HT-29 (cell line): ENCODE results near the gene DNAJC27. TPM values are rescaled to one million over a fixed set of nuclear protein-coding genes. Genes with fewer than 3 reads are reported as not detected.

Experiments used
- DNase-seq: peaks from one replicate; pipeline ENCODE4 v3.0.0-alpha.2; 2015; ENCODE audit warnings: low spot score
- total RNA-seq: library from RNA; depleted of rRNA; stranded (reverse); fragments of >200 nt; shearing (Covaris generic); gene quantifications from 2 replicates; pipeline ENCODE4 v1.2.3, GENCODE V29; 2014

Gene DNAJC27
- total RNA-seq, 1 experiment from 2014 or later, result 0.92 TPM

DNA sequence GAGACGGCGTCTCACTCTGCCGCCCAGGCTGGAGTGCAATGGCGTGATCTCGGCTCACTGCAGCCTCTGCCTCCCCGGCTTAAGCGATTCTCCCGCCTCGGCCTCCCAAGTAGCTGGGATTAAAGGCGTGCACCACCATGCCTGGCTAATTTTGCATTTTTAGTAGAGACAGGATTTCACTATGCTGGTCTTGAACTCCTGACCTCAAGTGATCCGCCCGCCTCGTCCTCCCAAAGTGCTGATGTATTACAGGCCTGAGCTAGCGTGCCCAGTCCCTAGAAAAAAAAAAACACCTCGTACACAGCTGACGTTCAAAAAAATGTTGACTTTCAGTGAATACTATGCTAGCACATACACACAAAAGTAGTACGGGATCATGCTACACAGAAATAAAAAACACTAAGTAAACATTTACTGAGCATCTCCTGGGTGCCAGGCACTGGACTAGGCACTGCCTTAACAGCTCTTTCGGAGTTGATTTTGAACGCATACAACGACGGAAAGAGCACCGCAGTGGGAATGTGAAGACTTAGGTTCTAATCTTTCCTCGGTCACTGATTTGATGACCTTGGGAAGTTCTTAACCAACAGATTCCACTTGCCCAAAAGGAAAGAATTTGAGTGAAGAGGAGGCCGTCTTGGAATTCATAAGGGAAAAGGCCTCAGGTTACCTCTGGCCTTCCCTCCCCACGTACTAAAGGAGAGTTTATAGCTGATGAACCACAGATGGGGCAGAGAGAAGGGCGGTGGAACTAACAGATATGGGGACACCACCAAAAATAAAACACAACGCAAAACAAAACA, 1.1 kb downstream of the DNAJC27 start:
- DNase-seq, result peak; percentile 15

DNA sequence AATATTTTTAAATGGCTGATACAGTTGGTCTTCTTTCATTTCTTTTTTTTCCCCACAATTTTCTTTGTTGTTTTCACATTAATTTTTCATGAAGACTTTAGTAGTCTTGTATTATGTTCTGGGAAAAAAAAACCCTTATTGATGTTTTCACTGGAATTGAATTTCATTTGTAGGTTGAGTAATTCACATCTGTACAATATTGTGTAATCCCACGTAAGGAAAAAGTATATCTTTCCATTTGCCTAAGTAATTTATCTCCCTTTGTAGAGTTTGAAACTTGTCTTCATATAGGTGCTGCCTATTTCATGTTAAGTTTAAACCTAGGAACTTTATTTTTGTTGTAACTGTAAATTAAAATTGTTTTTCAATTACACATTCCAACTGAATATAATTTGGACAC, 2.0 kb downstream of the DNAJC27 start:
- DNase-seq, result no peak

DNA sequence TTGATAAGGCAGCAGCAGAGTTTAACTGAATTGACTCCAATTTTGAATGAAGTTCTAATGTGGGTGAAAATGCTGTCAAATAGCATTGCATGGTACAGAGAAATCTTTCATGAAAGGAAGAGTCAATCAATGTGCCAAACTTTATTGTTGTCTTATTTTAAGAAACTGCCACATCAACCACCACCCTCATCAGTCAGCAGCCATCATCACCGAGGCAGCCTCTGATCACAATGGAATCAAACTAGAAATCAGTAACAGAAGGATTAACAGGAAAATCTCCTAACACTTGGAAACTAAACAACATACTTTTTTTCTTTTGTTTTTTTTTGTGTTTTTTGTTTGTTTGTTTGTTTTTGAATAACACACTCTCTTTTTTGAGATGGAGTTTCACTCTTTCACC, 9.9 kb downstream of the DNAJC27 start:
- no peak for DNase-seq

DNA sequence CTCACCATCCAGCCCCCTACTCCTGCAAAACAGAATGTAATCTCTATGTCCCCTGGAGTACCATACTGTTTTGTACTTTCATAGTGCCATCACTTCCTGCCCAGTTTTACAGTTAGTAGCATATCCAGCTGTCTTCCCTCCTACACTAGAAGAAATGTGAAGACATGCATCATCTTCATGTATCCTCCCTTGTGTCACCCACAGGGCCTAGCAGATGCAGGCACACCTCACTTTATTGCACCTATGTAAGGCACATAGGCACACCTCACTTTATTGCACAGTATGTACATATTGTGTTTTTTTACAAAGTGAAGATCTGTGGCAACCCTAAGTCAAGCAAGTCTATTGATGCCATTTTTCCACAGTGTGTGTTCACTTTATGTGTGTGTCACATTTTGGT, 12.0 kb downstream of the DNAJC27 start:
- DNase-seq, result no peak

DNA sequence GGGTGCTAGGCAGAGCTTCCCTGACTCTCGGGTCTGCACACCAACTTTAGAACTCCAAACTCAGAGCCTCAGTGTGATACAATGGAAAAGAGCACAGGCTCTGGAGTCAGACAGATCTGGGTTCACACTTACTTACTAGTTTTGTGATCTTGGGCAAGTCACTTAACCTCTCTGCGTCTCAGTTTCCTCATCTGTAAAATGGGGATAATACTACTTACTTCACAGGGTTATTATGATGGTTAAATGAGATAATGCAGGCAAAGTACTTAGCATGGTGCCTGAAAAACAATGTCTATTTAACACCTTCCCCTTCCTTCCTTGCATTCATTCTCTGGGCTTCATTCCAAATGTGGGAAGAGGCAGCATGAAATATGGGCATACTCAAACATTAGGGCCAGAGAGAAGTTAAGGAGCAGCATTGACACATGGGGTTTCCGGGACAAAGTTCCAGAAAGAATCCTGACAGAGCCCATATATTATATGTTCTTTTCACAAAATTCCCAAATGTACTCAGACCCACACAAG, 13.3 kb downstream of the DNAJC27 start:
- DNase-seq, result no peak

DNA sequence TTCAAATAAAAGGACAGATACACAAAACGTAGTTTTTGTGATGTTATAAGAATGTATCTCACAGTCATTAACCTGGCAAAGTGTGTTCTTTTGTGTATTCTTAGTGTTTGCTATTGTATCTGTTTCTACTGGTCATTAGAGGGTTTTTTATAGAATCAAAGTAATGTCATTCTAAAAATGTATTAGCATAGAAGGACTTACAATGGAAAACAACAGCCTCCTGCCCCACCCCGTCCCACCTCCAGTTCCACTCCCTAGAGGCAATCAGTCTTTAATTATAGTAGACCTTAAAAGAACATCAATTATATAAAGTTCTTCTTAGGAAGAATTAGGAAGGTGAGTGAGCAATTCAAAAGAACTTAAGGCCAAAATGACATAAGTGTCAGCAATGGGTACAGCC, 13.8 kb downstream of the DNAJC27 start:
- DNase-seq, result no peak

DNA sequence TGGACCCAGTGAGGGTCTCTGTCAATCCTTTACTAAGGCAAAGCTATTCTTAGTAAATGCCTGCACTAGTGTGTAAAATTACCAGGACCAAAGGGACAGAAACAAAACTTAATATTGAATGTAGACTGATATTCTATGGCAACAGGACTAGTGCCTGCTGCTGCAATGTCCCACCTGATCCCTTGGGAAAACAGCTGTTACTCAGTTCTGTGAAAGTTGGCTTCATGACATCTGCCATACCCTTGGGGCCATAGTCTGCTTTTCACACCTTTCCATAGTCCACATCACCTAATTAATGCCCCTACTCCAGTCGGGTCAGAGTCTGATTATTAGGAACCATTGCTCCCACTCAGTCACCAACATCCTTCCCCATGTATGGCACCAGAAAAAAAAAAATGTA, 14.5 kb downstream of the DNAJC27 start:
- no peak for DNase-seq

DNA sequence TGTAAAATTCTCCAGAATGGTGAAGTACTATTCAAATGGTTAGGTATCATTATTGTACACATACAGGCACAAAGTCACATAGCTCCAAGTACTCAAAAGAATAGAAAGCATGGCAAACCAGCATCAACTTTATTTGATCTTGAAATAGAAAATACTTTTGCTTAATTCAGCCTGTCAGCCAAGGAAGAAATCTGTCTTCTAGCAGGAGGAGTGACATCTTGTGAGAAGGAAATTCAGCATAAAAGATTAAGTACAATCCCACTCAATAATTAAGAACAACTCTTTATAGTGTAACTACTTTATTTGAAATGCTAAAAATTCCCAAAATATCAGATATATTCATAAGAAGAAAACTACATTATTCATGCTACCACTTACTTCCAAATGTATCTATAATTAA, 15.8 kb downstream of the DNAJC27 start:
- no peak for DNase-seq

DNA sequence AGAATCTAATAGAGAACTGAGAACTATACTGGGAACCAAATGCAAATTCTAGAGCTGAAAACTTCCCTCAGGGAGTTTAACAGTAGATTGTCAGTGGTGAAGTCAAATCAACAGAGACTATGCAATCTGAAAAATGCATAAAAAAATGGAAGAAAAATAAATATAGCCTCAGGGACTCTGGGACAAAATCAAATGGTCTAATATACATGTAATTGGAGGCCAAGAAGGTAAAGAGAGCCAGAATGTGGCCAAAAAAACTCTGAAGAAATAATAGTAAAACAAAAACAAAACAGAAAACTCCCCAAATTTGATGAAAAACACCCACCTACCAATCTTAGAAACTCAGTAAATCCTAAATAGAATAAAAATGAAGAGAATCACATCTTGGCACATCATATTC, 16.5 kb downstream of the DNAJC27 start:
- no peak for DNase-seq

DNA sequence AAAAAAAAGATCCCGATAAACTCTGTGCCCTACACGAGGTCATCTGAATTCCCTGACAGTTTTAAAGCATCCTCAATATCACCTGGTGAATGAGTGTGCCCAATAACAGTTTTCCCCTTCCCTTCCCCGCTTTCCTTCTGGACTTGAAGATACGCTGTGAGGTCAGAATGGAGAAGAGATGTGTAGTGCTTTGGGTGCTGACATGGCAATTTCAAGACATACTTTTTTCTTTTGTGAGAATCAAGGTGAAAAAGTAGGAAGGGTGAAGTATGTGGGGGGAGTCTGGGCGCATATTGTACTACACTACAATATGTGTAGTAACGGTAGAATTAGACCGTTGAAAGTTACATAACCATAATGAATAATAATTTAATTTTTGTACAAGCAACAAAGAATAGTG, 21.7 kb downstream of the DNAJC27 start:
- DNase-seq, result no peak

DNA sequence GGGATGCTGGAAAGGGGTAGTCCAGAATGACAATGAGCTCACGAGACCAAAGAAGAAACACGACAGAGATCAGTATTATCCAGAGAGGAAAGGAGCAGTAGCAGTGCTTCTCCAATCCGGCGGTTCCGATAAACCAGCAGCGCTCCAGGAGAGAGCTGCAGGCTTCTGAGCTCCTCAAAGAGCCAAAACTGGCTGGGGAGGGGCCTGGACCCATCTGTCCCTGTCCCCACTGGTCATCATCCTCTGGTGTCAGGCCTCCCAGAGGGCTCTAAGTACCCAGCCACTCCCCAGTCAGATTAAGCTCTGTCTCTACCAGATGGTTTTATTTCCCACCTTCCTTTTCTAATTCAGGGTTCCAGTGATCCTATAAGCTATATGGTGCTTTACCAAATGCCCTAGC, 23.2 kb downstream of the DNAJC27 start:
- no peak for DNase-seq

DNA sequence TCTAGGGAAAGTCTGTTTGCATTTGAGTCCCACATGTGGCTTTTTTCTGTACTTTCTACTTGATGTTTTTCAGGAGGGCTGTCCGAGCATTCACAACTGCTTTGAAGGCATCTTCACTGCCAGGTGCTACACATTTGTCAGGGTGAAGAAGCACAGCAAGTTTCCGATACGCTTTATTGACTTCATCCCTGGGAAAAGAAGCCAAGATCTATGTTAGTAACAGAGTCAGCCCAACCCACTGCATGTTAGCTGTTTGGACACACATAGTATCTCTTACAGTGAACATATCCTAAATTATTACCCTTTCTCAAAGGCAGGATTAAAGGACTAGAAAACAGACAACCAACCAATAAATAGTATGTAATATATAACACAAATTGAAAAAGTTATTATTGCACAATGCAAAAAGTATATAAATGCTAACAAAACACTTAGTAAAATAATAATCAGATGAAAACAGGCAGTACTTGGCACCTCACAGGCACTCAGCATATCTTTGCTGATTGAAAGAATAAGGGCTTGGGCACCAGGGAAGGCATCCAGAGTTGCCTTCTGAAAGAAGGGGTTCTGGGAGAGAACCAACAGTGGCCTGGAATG, 24.1 kb downstream of the DNAJC27 start:
- DNase-seq, result no peak

DNA sequence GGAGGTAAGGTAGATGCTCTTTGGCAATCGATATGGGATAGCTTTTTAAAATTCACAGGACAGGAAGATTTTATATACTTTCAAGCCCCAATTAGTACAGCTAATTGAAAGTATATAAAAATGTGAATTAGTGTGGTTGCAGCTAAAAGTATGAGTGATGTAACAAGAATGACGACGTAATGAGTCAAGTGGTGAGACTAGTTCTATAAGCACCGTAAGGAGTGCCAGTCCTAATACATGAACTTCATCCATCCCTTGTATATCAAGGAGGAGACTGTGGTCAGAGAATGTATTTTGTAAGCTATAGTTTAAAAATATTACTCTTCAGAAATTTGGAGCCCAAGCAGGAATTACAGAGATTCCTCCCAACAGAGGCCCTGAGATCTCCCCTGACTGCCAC, 25.8 kb downstream of the DNAJC27 start:
- no peak for DNase-seq

DNA sequence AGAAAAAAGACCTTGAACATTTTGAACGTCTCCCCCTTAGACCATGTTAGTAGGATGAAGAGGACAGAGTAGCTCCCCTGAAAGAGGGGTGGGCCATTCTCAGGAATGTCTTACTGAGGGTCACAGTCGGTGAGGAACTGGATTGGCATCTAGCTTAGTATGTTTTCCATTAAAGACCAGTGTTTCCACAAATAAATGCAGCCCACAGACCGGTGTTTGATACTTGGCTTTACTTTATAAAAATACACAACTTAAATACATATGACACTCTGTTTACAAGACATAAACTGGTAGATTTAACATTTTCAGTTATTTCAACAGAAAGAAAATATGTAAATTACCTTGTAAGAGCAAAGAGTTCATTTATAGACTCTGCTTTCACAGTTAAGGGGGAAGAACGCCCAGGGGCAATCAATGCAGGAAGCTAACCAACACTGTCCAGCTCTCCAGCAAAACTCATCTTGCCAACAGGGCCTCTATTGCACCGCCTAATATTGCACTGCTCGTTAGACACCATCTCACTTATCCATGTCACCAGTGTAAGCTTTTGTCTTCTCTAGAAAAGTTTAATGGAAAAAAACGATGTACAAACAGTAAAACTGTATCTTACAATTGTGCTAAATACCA, 28.2 kb downstream of the DNAJC27 start:
- DNase-seq, result no peak

DNA sequence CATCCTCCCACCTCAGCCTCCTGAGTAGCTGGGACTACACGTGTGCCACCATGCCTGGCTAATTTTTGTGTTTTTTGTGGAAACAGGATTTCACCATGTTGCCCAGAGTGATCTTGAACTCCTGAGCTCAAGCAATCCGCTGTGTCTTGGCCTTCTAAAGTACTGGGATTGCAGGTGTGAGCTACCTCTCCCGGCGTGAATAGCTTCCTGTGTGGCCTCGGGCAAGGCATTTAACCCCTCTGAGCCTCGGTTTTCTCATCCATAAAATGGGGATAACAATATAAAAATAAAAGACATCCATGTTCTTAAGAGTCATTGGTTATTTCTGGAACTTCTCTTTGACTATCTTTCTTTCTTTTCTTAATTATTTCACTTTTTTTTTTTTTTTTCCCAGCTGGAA, 32.4 kb downstream of the DNAJC27 start:
- no peak for DNase-seq

DNA sequence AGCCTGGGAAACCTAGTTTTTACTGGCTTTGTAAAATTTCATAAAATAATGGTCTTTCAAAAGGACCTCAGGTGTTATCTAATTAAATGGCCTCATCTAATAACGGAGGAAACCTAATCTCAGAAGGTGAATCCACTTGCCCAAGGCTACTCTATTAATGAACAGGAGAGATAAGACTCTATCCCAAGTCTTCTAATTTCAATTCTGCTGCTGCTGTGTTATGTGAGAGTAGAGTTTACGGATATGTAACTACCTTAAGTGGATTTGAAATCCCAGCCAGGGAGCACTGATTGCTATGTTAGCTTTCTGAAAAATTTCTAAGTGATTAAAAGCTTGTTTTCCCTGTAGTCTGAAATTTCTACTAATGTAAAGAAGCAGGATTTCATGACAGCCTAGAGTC, 34.5 kb downstream of the DNAJC27 start:
- no peak for DNase-seq

DNA sequence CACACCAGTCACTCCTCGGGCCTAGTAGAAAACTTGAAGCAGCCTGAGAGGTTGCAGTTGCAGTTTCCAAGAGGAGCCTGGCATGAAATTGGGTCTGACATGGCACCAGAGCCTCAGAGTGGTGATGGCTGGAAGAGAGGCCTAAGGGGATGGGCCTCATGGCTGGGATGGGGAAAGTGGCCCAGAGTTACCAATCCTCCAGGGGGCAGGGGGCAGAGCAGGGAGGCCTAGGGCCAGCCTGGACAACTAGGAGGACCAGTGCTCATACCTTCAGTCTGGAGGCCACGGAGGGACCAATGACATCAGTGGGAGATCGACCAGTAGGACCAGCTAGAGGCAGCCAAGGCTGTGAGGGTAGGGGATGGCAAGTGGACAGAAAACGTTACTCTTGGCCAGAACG, 36.6 kb downstream of the DNAJC27 start:
- no peak for DNase-seq

DNA sequence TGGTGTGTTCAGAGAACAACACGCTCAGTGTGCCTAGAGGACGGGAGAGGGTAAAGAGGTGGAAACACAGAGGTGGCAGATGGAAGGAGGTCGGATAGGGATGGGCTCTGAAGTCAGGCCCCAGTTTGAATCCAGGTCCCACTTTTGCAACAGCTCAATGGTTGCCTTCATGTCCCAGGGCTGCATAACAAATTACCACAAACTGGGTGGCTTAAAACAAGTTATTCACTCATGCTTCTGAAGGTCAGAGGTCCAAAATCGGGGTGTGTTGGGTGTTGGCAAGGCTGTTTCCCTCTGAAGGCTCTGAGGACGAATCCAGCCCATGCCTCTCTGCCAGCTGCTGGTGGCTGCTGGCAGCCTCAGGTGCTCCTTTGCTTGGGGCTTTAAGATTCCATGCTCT, 39.0 kb downstream of the DNAJC27 start:
- no peak for DNase-seq

DNA sequence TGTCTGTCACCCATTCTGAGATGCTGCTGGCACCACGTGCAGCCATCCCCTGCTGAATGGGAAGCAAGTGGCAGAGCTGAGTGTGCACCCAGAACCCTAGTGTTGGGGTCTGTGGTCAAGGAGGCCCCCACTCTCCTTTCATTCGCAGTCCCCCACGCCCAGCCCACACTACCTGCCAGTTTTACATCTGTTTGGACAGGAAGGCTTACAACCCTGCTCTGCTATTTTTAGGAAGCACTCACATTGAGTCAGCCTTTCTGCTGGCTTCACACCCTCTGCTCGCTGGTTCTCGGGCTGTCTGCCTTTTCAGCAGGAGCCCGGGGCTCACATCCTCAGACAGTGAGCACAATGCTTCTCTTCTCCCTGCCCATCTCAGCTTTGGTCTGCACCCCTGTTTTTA, 41.0 kb downstream of the DNAJC27 start:
- DNase-seq, result no peak

DNA sequence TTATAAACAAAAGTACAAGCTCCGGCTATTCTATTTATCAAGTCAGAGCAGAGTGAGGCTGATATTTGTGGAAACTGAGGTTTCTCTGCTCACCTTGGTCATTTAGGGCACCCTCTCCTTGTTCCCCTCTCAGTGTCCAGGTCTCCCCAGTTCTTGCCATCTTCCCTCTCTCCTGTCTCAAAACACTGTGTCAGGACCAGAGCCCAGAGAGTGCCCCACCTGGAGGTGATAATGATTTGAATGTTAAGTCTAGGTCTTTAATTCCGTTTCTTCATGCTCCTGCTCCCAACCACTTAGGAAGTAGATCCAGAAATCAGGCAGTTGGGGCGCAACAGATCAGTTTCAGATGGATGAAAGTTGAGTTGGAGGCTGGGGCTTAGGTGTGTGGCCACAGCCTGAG, 42.5 kb downstream of the DNAJC27 start:
- peak; percentile 28 for DNase-seq

DNA sequence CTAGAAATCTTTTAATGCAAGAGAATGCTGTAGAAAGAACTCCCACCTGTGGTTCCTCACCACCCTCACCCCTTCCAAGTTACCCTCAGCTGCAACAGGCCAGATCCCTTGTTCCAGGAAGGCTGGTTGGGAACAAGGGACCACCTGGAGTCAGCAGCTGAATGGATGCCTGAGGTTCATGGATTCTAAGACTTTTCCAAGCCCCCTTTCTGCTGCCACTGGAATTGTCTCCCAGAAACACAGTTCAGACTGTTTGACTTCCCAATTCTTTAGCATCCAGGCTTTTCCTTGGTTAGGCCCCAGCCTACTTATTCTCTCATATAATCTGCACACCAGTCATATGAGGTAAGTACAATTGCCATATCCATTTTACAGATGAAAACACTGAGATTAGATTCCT, 43.7 kb downstream of the DNAJC27 start:
- no peak for DNase-seq

DNA sequence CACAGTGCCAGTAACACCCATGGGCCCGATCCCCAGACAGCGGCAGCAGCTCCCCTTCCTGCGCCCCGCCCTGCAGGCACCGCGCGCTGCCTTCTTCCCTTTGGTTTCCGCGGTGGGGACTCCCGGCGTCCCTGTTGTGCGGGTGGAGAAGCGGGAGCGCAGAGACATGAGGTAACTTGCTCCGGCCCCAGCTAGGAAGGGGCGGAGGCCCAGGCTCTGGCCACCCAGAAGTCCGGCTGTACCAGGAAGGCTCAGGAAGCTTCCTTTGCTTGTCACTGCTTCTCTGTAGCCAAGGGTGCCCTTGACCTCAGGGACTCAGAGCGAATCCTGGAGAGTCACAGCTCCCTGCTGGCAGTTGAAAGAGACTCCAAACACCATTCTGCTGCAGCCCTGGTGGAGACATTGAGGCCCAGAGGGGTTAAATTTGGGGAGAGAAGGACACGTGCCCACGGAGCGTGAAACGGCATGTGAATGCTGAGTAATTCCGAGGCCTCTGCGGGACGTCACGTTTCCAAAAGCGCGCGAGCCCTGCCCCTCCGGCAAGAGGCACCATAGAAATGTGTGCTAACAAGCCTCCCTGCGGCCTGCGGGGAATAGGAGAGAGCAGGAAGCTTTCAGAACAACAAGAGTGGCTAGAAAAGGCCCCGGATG, 45.0 kb downstream of the DNAJC27 start:
- DNase-seq, result no peak
